Cardiac muscle cell (in vitro differentiated cells and primary cell): ENCODE data around the gene EXOSC7. TPM values are rescaled to one million over a fixed set of nuclear protein-coding genes. Genes with fewer than 3 reads are reported as not detected.

Experiments used
- DNase-seq, 2 donors: peaks; one replicate each; pipeline versions ENCODE4 v3.0.0 to v3.0.0-alpha.2; 2010 to 2017; ENCODE audit warnings: low read depth in 1 of 2, low spot score in 1 of 2
- H3K27ac ChIP-seq: fragments of 200-600 bp; sonication (generic); 2 replicates; pipeline ENCODE4 v1.5.1; 2016
- H3K27me3 ChIP-seq: fragments of 200-600 bp; sonication (generic); 2 replicates; pipeline ENCODE4 v1.6.0; 2016; ENCODE audit warnings: control low read depth
- H3K36me3 ChIP-seq: fragments of 200-600 bp; sonication (generic); 2 replicates; pipeline ENCODE4 v1.5.1; 2016; ENCODE audit warnings: control low read depth
- H3K4me1 ChIP-seq: fragments of 200-600 bp; sonication (generic); 2 replicates; pipeline ENCODE4 v1.8.1; 2017; ENCODE audit warnings: low read depth, mild to moderate bottlenecking, mixed run types
- H3K4me3 ChIP-seq: fragments of 200-600 bp; sonication (generic); 2 replicates; pipeline ENCODE4 v1.5.1; 2016; ENCODE audit warnings: mild to moderate bottlenecking
- H3K9me3 ChIP-seq: fragments of 200-600 bp; sonication (generic); 2 replicates; pipeline ENCODE4 v1.5.1; 2017; ENCODE audit warnings: low read depth, mild to moderate bottlenecking, control low read depth
- CTCF ChIP-seq: IDR thresholded peaks from 2 replicates; pipeline ENCODE4 v1.5.1; 2012; ENCODE audit warnings: low read depth, mild to moderate bottlenecking, low read length
- polyA plus RNA-seq: library from polyadenylated mRNA; unstranded; fragments of >200 nt; fragmentation: Nextera tagmentation; extraction: Ambion mirVana; gene quantifications from 2 replicates; pipeline ENCODE4 v1.2.1, GENCODE V29; 2016
- total RNA-seq: library from RNA; depleted of rRNA; stranded (reverse); fragments of >200 nt; gene quantifications from 2 replicates; pipeline ENCODE4 v1.2.3, GENCODE V29; 2016

Gene EXOSC7
- total and polyA plus RNA-seq, 2 experiments from 2014 or later: 61.1 to 66.9 TPM

- peaks cover 9% of the 10 kb centered on the region for H3K4me1 ChIP-seq
- no peak overlapping the region for H3K27ac ChIP-seq
- peak; percentile 60 for TF ChIP-seq CTCF
- DNase-seq: peak in 1 of 2 donors; percentile 25
- H3K27me3 ChIP-seq: no peaks in the 10 kb centered on the region
- no peaks in the 10 kb centered on the region for H3K36me3 ChIP-seq
- no peak overlapping the region for H3K4me3 ChIP-seq
- H3K9me3 ChIP-seq: no peaks in the 10 kb centered on the region
Observed at GRCh38 chr3:44988073-44988472, 12.0 kb downstream of the EXOSC7 start.

GRCh38 chr3:44989141-44989540, 13.1 kb downstream of the EXOSC7 start:
- H3K4me1 ChIP-seq: no peaks in the 10 kb centered on the region
- DNase-seq: no peak
- no peaks in the 10 kb centered on the region for H3K9me3 ChIP-seq

GRCh38 chr3:44989636-44990373, 13.8 kb downstream of the EXOSC7 start:
- Histone ChIP-seq H3K27me3 (no peaks in the 10 kb centered on the region), H3K36me3 (no peaks in the 10 kb centered on the region), H3K4me3 (no peak overlapping the region), H3K4me1 (no peaks in the 10 kb centered on the region), H3K9me3 (no peaks in the 10 kb centered on the region), H3K27ac (no peak overlapping the region)
- DNase-seq: no peak
- no peak for TF ChIP-seq CTCF

More at GRCh38 chr3:44989141-44989540, 13.1 kb downstream of the EXOSC7 start:
- H3K27me3 ChIP-seq: no peaks in the 10 kb centered on the region
- no peaks in the 10 kb centered on the region for H3K36me3 ChIP-seq
- no peak overlapping the region for H3K27ac ChIP-seq
- H3K4me3 ChIP-seq: no peak overlapping the region
- no peak for TF ChIP-seq CTCF

- no peak for DNase-seq
- Histone ChIP-seq H3K36me3 (peaks cover 2% of the 10 kb centered on the region), H3K4me3 (no peak overlapping the region)
Observed at GRCh38 chr3:44991326-44991725, 15.3 kb downstream of the EXOSC7 start.

More at GRCh38 chr3:44991326-44991725, 15.3 kb downstream of the EXOSC7 start:
- Histone ChIP-seq H3K4me1 (no peaks in the 10 kb centered on the region), H3K9me3 (no peaks in the 10 kb centered on the region), H3K27ac (no peak overlapping the region), H3K27me3 (no peaks in the 10 kb centered on the region)
- TF ChIP-seq CTCF: no peak
